ENCODE results near the gene RER1.

Gene RER1

DNA sequence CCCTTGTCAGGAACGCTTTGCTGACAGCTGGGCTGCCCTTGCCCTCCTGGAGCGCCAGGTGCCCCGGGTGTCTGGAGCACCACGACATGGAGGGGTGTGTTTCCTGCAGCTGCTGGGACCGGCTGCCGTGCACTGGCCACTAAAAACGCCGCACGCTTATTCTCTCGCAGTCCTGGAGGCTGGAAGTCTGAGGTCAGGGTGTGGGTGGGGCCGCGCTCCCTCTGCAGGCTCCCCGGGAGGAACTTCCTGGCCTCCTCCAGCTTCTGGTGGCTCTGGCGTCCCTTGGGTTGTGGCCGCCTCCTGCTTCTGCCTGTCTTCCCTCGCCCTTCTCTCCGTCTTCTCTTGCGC, 56.4 kb downstream of the RER1 start:
- DNase-seq, result no peak

GRCh38 chr1:2449636-2450454, 58.2 kb downstream of the RER1 start:
- DNase-seq, result no peak

DNA sequence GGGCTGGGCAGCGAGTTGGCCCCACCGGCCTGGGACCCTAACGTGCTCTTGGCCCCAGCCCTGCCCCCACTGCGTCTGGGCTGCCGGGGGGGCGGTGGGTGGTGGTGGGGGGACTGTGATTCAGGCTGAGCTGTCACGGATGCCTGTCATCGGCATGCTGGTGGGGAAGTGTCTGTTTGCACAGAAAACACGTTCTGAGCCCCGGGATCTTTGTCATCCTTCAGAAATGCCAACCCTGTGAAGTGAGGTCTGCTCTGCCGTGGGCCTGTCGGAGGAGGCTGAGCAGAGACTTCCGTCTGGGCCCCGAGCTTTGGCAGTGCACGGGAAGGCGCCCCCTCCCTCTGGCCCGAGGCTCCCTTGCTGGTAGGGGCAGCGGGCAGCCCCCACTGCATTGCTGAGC, 60.1 kb downstream of the RER1 start:
- no peak for DNase-seq

GRCh38 chr1:2452201-2452931, 60.7 kb downstream of the RER1 start:
- no peak for DNase-seq

DNA sequence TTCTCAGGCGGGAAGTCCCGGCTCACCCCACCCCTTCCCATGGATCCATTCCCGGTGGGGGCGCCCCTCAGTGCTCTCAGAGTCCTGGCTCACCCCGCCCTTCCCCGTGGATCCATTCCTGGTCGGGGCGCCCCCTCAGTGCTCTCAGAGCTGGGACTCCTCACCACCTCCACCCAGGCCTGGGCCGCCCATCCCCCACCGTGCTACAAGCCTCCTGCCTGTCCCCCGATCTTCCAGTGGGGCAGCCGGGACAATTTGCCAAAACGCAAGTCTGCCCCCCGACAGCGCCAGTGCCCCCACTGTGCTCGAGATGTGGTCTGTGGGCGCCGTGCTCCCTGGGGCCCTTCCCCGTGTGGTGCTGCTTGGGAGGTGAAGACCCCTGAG, 61.3 kb downstream of the RER1 start:
- no peak for DNase-seq

DNA sequence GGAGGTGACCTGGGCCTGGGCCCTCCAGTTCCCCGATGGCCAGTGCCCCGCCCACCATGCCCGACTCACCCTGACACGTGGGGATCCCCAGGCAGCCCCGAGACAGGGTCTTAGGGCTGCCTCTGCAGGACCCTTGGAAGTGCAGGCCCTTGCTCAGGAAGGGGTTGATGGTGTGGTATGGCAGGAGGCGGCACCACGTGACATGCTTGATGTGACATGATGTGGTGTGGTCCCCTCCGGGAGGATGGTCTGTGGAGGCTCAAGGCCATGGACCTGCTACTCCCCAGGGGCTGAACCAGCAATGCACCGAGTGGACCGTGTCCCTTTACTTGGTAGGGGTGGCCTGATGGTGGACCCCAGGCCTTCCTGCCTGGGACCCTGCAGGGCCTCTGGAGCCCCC, 62.6 kb downstream of the RER1 start:
- no peak for DNase-seq

All from activated CD4-positive, alpha-beta T cell treated with anti-CD3 and anti-CD28 coated beads, Interleukin-2, amount 50 U/mL, for 48 hours (primary cell).